CD4-positive, CD25-positive, alpha-beta regulatory T cell (primary cell): ENCODE measurements around the gene ADGRB3. TPM values are rescaled to one million over a fixed set of nuclear protein-coding genes. Genes with fewer than 3 reads are reported as not detected.
"Not testable (repeated sequence)": the region's sequence is repeated elsewhere in the genome, so short reads cannot be mapped to it uniquely, and the experiment has no call there.

Experiments
- ATAC-seq, 2 donors: fragments of 150-1000 bp; cut with Tn5 transposase; one replicate each; pipeline ENCODE4 v1.10.0; 2021; ENCODE audit warnings: low read depth in 2 of 2, moderate number of reproducible peaks in 2 of 2, moderate library complexity in 1 of 2
- DNase-seq, 3 donors: peaks; one replicate each; pipeline versions ENCODE4 v3.0.0 to v3.0.0-alpha.2; 2012 to 2022; ENCODE audit warnings: mixed read lengths in 1 of 3
- H3K27ac ChIP-seq: one replicate; pipeline ENCODE4 v1.7.0; 2013; ENCODE audit warnings: mild to moderate bottlenecking, low read length; ENCODE audit not compliant: insufficient read depth, poor library complexity, severe bottlenecking
- H3K27me3 ChIP-seq: one replicate; pipeline ENCODE4 v1.7.0; 2013; ENCODE audit warnings: low read length; ENCODE audit not compliant: control insufficient read depth, insufficient read depth
- H3K36me3 ChIP-seq: one replicate; pipeline ENCODE4 v1.7.0; 2013; ENCODE audit warnings: mild to moderate bottlenecking, low read length, moderate library complexity; ENCODE audit not compliant: control insufficient read depth, insufficient read depth
- H3K4me1 ChIP-seq: 2 replicates; pipeline ENCODE4 v1.7.0; 2013; ENCODE audit warnings: mild to moderate bottlenecking, low read length; ENCODE audit not compliant: insufficient read depth, control insufficient read depth, poor library complexity, severe bottlenecking
- H3K4me3 ChIP-seq: one replicate; pipeline ENCODE4 v1.7.0; 2013; ENCODE audit warnings: low read depth, mild to moderate bottlenecking, low read length, moderate library complexity
- H3K9me3 ChIP-seq, 2 experiments: 1 replicate in 1 of 2; 2 replicates in 1 of 2; pipeline ENCODE4 v1.7.0; 2013; ENCODE audit warnings: low read length in 2 of 2, mild to moderate bottlenecking in 1 of 2, moderate library complexity in 1 of 2; ENCODE audit not compliant: control insufficient read depth in 2 of 2
- H3K27ac Mint-ChIP-seq, 3 donors: one replicate each; pipeline ENCODE4 v1.8.0; 2020 to 2022; ENCODE audit warnings: mild to moderate bottlenecking in 3 of 3, mixed read lengths in 3 of 3, moderate library complexity in 2 of 3
- H3K27me3 Mint-ChIP-seq: one replicate; pipeline ENCODE4 v1.8.0; 2022; ENCODE audit warnings: mild to moderate bottlenecking, mixed read lengths
- H3K36me3 Mint-ChIP-seq: one replicate; pipeline ENCODE4 v1.8.0; 2020; ENCODE audit warnings: mixed read lengths
- H3K4me1 Mint-ChIP-seq, 4 donors: one replicate each; pipeline ENCODE4 v1.8.0; 2020 to 2022; ENCODE audit warnings: mixed read lengths in 4 of 4, mild to moderate bottlenecking in 1 of 4
- H3K4me3 Mint-ChIP-seq, 4 donors: one replicate each; pipeline ENCODE4 v1.8.0; 2020 to 2022; ENCODE audit warnings: mild to moderate bottlenecking in 4 of 4, mixed read lengths in 4 of 4, moderate library complexity in 3 of 4
- H3K9me3 Mint-ChIP-seq, 7 donors: one replicate each; pipeline ENCODE4 v1.8.0; 2020 to 2022; ENCODE audit warnings: mixed read lengths in 7 of 7, mild to moderate bottlenecking in 3 of 7, moderate library complexity in 2 of 7
- polyA plus RNA-seq, 4 donors: library from polyadenylated mRNA; unstranded; fragments of 300-500 nt; fragmentation: Illumina TruSeq; gene quantifications; one replicate each; pipeline ENCODE4 v1.2.3, GENCODE V29; 2021
- total RNA-seq: library from RNA; stranded (reverse); gene quantifications from one replicate; pipeline ENCODE4 v1.2.3, GENCODE V29; 2022

Gene ADGRB3
- total and polyA plus RNA-seq, 5 donors from 2014 or later, result not detected

DNA sequence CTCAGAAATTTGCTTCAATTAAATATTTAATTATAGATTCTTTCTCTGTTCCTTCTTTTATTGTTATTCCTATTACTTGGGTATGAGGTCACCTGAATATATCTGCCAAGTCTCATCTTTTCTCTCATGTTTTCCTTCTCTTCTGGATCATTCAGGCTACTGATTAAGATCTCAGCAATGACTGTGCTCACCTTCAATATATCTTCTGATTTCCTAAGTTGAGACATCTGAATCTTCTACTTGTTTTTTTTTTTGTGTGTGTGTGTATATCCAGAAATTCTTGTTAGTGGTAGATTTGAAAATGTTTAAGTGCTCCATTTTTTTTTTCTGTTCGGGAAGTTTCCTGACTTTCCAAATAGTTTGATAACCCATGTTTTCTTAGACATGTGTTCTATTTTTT, 108.0 kb downstream of the ADGRB3 start:
- Histone ChIP-seq H3K27me3 (no peaks in the 10 kb centered on the region), H3K9me3 (no peaks in the 10 kb centered on the region), H3K4me3 (no peak overlapping the region), H3K27ac (no peak overlapping the region), H3K4me1 (no peaks in the 10 kb centered on the region), H3K36me3 (no peaks in the 10 kb centered on the region)
- H3K4me3 Mint-ChIP-seq, result no peak overlapping the region
- ATAC-seq (no peak), DNase-seq (no peak)
- no peak overlapping the region for H3K27ac Mint-ChIP-seq
- no peaks in the 10 kb centered on the region for H3K36me3 Mint-ChIP-seq
- peaks cover 0 to 7% (median 0%) of the 10 kb centered on the region in 7 donors for H3K9me3 Mint-ChIP-seq
- no peaks in the 10 kb centered on the region for H3K27me3 Mint-ChIP-seq
- H3K4me1 Mint-ChIP-seq, result peaks cover 0 to 23% (median 3%) of the 10 kb centered on the region in 4 donors

DNA sequence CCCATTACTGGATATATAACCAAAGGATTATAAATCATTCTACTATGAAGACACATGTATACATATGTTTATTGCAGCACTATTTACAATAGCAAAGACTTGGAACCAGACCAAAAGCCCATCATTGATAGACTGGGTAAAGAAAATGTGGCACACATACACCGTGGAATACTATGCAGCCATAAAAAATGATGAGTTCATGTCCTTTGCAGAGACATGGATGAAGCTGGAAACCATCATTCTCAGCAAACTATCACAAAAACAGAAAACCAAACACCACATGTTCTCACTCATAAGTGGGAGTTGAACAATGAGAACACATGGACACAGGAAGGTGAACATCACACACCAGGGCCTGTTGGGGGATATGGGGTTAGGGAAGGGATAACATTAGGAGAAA, 109.3 kb downstream of the ADGRB3 start:
- not testable (repeated sequence) for H3K4me3 Mint-ChIP-seq, H3K36me3 Mint-ChIP-seq, H3K4me1 ChIP-seq, H3K9me3 ChIP-seq, H3K27ac Mint-ChIP-seq, H3K4me3 ChIP-seq, H3K9me3 Mint-ChIP-seq, H3K27me3 ChIP-seq, DNase-seq, H3K27me3 Mint-ChIP-seq, H3K36me3 ChIP-seq, H3K27ac ChIP-seq, ATAC-seq
- H3K4me1 Mint-ChIP-seq, result peaks cover 0 to 23% (median 3%) of the 10 kb centered on the region in 4 donors

DNA sequence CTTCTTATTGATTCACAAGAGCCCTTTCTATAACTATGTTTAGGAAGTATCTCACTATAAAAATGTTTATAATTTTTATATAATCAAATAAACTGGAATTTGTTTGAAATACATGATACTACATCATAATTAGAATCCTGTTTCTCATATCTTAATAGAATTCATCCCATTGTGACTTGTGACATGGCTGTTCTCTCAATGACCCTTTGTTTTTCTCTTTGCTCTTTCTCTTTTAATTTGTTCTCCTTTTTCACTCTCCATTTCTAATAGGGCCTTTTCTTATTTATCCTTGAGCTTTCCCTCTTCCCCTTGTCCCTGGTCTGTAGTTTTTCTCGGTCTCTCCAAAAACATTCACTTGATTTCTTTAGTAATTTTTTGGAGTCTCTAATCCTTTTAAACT, 111.3 kb downstream of the ADGRB3 start:
- no peaks in the 10 kb centered on the region for H3K36me3 Mint-ChIP-seq
- H3K4me1 Mint-ChIP-seq, result peaks cover 0 to 12% (median 0%) of the 10 kb centered on the region in 4 donors
- no peaks in the 10 kb centered on the region for H3K9me3 ChIP-seq
- no peak overlapping the region for H3K4me3 ChIP-seq
- no peaks in the 10 kb centered on the region for H3K36me3 ChIP-seq
- H3K4me1 ChIP-seq, result no peaks in the 10 kb centered on the region
- H3K27ac Mint-ChIP-seq, result peak overlapping the region in 1 of 3 donors; percentile 83
- ATAC-seq, result no peak
- DNase-seq, result no peak
- peaks cover 0 to 13% (median 0%) of the 10 kb centered on the region in 7 donors for H3K9me3 Mint-ChIP-seq
- H3K27me3 ChIP-seq, result no peaks in the 10 kb centered on the region
- no peaks in the 10 kb centered on the region for H3K27me3 Mint-ChIP-seq
- no peak overlapping the region for H3K27ac ChIP-seq
- no peak overlapping the region for H3K4me3 Mint-ChIP-seq

DNA sequence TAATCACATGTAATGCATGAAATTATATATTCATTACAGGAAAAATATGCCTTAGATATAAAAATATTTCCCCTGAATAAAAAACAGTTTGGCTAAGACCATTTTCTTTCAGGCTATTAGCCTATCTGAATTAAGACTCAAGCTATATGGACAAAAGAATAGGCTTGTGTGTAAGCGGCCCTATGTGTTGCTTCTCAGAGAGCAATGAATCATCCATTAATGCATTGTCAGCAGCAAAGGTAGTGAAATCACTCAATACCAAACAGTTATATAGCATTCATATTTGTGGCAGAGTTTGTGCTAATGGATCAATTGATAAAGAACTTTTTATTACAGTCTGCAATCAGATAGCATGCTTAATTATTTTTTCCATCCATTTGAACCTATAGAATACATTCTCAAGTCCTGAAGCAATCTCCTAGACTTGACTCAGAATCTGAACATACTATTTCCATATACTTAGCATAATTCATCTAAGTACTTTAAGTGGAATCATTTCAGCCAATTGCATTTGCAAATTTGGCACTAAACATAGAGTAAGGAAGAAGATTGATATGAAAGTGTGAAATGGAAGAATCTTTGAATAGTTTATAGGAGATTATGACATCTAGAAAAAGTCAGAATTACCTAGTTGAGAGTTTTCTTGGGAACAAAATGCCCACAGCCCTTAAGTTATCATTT, 112.2 kb downstream of the ADGRB3 start:
- no peaks in the 10 kb centered on the region for H3K9me3 ChIP-seq
- H3K27me3 Mint-ChIP-seq, result no peaks in the 10 kb centered on the region
- DNase-seq, result no peak
- no peaks in the 10 kb centered on the region for H3K4me1 ChIP-seq
- peaks cover 0 to 5% (median 0%) of the 10 kb centered on the region in 4 donors for H3K4me1 Mint-ChIP-seq
- H3K27me3 ChIP-seq, result no peaks in the 10 kb centered on the region
- no peak overlapping the region for H3K27ac ChIP-seq
- no peaks in the 10 kb centered on the region for H3K36me3 Mint-ChIP-seq
- no peak overlapping the region for H3K27ac Mint-ChIP-seq
- peaks cover 0 to 13% (median 0%) of the 10 kb centered on the region in 7 donors for H3K9me3 Mint-ChIP-seq
- no peak overlapping the region for H3K4me3 ChIP-seq
- no peak overlapping the region for H3K4me3 Mint-ChIP-seq
- no peaks in the 10 kb centered on the region for H3K36me3 ChIP-seq
- ATAC-seq, result no peak

DNA sequence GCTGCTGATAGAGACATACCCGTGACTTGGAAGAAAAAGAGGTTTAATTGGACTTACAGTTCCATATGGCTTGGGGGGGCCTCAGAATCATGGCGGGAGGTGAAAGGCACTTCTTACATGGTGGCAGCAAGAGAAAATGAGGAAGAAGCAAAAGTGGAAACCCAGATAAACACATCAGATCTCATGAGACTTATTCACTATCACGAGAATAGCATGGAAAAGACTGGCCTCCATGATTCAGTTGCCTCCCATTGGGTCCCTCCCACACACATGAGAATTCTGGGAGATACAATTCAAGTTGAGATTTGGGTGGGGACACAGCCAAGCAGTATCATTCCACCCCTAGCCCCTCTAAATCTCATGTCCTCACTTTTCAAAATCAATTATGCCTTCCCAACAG, 112.8 kb downstream of the ADGRB3 start:
- H3K4me1 Mint-ChIP-seq, H3K27me3 ChIP-seq, ATAC-seq, H3K4me3 Mint-ChIP-seq, H3K27ac Mint-ChIP-seq, H3K27me3 Mint-ChIP-seq, H3K9me3 ChIP-seq, H3K4me3 ChIP-seq, H3K36me3 Mint-ChIP-seq, DNase-seq, H3K36me3 ChIP-seq, H3K27ac ChIP-seq, H3K4me1 ChIP-seq: not testable (repeated sequence)
- peaks cover 0 to 13% (median 0%) of the 10 kb centered on the region in 7 donors for H3K9me3 Mint-ChIP-seq

DNA sequence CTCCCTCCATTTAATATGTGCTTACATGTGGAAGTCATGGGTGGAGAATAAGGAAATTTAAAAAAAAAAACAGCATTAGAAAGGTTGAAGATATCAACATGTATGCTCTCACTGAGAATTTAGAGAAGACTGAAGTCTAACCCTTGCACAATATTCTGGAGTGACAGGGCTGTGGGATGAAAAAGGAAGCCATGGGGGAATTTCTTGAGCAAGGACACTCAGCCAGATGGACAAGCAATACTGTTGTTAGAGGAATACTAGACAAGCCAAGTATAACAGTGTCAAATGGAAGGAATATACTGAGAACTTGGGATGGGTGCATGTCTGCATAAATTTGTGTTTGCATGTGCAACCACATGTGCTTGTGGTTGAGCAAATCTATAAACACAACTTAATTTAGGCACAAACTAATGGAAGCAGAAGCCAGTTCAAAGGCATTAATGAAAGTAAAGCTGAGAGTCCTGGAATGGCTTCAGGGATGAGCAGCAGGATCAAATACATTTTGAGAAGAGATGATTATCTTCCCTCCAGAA, 119.7 kb downstream of the ADGRB3 start:
- H3K4me3 ChIP-seq, result no peak overlapping the region
- H3K36me3 ChIP-seq, result no peaks in the 10 kb centered on the region
- no peaks in the 10 kb centered on the region for H3K9me3 ChIP-seq
- ATAC-seq (no peak), DNase-seq (no peak)
- H3K27ac ChIP-seq, result no peak overlapping the region
- Mint-ChIP-seq H3K27me3 (no peaks in the 10 kb centered on the region), H3K4me3 (no peak overlapping the region), H3K36me3 (no peaks in the 10 kb centered on the region), H3K4me1 (no peaks in the 10 kb centered on the region), H3K27ac (no peak overlapping the region), H3K9me3 (peaks cover 0 to 6% (median 0%) of the 10 kb centered on the region in 7 donors)
- H3K27me3 ChIP-seq, result no peaks in the 10 kb centered on the region
- H3K4me1 ChIP-seq, result no peaks in the 10 kb centered on the region

DNA sequence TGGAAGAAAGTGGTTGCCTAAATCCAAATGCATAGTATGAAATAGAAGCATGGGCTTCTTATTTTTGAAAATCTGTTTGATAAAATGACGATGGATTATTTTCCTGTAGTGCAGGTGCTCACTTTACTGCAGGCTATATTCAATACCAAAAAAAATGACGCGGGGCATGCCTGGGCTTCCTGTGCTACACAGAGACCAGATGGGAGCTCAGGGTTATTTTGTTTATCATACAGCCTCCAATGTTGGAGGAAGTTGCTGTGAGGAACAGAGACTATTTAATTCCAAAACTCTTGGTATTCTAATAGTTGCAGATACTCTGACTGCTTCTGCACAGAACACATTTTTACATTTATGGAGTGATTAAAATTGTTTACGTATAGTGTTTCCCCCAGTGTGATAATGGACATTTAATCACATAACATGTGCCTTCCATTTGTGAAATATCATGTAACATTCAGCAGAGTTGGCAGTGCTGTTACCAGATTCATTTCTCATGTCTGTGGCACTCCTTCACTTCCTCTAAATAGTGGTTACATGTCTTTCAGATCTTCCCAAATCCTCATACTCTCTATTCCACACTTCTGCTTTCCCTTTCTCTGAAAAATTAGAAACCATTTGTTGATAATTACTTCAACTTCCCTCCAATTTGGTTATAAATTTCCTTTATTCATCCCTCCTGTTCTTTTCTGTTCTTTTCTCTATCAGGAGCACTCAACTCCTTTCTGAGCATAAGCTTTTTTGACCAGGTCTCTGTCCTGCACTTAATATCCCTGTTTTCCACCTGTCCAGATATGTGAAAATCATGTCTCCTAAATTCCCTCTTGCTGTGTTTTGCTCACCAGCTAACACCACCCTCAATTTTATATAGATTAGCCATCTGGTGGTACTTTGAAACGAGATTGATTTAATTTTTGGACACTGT, 121.6 kb downstream of the ADGRB3 start:
- no peaks in the 10 kb centered on the region for H3K4me1 ChIP-seq
- DNase-seq (no peak), ATAC-seq (no peak)
- H3K27ac Mint-ChIP-seq, result no peak overlapping the region
- H3K4me3 ChIP-seq, result no peak overlapping the region
- H3K36me3 ChIP-seq, result no peaks in the 10 kb centered on the region
- H3K9me3 Mint-ChIP-seq, result peaks cover 0 to 5% (median 0%) of the 10 kb centered on the region in 7 donors
- no peaks in the 10 kb centered on the region for H3K27me3 Mint-ChIP-seq
- no peaks in the 10 kb centered on the region for H3K4me1 Mint-ChIP-seq
- no peaks in the 10 kb centered on the region for H3K36me3 Mint-ChIP-seq
- H3K9me3 ChIP-seq, result no peaks in the 10 kb centered on the region
- no peaks in the 10 kb centered on the region for H3K27me3 ChIP-seq
- no peak overlapping the region for H3K27ac ChIP-seq
- H3K4me3 Mint-ChIP-seq, result no peak overlapping the region
